Stimulated activated CD4-positive, alpha-beta T cell treated with anti-CD3 and anti-CD28 coated beads, Interleukin-2, amount 100 ng/mL, for 48 hours (primary cell): ENCODE data around the gene LRRC46.
A peak's percentile ranks its signal among the peaks of the same experiment; 100 is the strongest.

Source experiments
- DNase-seq, 2 donors: peaks; one replicate each; pipeline ENCODE4 v3.0.0-alpha.2; 2020

LRRC46 gene

DNA sequence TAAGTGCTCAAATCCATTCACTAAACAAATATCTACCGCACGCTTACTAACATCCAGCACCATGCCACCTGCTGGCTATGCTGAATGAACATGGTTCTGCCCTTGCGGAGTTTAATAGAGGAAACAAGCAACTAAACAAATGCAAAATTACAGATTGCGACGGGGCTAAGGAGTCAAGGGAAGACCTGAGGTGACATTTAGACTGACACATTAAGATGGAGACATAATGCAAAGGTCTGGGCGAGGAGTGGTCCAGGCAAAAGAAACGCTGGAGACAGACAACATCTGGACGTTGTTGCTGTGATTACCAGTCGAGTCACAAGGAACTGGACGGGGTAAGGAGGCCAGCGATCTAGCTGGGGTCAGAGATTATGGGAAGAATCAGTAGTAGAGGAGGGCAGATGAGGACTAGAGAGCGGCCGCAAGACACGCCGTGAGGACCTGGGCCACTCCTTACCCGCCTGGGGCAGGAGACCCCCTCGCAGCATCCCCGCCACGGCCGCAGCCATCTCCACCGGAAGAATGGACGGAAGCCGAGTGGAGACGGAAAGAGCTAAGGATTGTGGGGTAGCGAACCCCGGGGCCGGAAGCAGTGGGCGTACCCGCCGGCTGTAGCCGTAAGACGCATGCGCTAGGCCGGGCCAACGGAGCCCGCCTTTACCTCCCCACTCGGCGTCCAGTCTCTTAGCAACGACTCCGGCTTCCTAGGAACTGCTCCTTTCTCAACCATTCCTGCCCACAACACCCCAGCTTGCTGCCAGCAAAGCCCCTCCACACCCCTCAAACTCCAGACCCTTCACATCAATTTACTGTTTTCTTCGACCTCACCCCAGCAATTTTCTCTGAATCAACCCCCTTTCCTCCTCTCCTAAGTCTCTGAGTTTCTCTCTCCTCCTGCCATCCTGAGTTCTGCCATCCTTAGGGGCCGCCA, at the start of gene LRRC46, which contains the start of gene MRPL10:
TSS of gene LRRC46 (plus strand) at position 668 of the 931 bp plus-strand sequence. CDS start 320 bp downstream, outside the sequence.
TSS of gene MRPL10 (minus strand) at position 539 of the 931 bp plus-strand sequence. CDS start at position 509, 30 bp downstream.
- DNase-seq: peak; percentile 94 to 95

- no peak for DNase-seq
These were observed 45.8 kb upstream of the LRRC46 start for GRCh38 chr17:47785538-47786123.

DNA sequence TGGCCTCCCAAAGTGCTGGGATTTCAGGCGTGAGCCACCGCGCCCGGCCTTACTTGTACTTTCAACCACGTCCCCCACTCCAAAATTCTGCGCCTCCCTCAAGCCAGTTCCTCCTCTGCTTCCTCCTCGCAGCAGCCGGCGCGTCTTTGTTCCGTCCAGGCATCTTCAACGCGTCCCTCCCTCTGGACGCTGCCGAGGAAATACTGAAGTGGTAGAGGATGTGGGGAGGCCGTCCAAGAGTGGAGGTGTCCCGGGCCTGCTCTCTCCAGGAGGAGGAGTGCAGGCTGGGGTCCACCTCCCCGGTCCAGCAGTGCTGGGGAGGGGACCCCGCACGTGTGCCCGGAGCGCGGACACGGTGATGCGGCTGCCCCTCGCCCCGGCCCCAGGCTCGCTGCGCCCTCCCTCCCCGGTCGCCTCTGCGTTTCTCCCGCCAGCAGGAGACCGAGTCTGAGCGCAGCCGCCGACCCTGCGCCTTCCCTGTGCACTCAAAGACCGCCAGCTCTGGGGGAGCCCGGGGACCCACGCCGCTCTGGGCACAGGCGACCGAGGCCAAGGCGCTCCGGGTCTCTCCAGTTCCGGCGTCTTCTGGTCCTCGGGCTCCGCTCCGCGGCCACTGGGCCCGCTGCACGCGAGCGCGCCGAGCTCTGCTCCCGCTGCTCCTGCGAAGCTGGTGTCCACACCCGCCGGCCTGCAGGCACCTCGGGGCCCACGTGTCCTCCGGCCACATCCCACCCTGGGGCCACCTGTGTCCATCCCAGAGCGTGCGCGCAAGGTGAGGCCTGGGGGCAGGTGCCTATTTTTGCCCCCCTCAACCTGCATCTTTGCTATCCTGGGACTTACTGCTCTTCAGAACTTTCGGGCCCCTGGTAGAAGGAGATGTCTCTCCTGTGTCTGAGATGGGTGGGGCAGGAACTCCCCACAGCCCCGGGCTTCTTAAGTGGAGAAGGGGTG, 41.6 kb upstream of the LRRC46 start:
- DNase-seq: peak; percentile 54 to 60

DNA sequence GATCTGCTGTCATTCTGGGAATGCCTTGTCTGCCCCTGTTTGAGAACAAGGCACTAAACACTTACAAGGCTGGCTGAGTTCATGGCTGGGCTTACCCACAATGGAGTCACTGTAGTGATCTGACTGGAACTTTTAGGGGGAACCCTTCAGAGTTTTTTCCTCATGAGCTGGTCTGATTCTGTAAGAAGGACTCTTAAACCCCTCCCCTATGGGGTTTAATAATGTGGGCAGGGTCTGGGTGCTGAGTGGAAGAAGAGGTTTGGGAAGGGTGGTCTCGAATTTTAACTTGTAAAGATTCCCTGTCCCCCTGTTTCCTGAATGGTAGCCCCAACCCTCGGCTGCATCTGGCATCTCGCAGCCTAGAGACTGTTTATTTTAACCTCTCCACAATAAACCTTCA, 40.4 kb upstream of the LRRC46 start:
- no peak for DNase-seq

DNA sequence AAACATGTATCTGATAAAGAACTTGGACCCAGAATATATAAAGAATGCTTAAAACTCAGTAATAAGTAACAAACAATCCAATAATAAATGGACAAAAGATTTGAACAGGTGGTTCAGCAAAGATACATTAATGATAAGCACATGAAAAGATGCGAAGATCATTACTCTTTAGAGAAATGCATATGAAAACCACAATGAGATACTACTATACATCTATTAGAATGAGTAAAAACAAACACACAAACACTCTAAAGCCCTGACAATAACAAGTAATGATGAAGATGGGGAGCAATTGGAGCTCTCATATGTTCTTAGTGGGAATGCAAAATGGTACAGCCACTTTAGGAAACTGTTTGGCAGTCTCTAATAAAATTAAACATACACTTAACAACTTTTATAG, 39.0 kb upstream of the LRRC46 start:
- no peak for DNase-seq

- DNase-seq: no peak
These were observed 38.5 kb upstream of the LRRC46 start for GRCh38 chr17:47792979-47793378.

- DNase-seq: no peak
These were observed 33.7 kb upstream of the LRRC46 start for GRCh38 chr17:47797797-47798196.

DNA sequence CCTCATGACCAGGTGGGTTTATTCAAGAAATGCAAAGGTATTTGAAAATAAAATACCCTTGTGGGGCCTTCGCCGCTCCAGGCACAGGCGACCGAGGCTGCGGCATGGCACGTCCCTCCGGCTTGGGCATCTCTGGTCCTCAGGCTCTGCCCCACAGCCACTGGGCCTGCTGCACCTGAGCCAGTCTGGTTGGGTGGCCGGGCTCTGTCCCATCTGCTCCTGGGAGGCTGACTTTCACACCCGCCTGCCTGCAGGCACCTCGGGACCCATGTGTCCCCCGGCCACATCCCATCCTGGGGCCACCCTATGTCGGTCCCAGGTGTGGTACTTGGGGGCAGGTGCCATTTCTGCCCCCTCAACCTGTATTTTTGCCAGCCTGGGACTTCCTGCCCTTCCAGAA, 30.8 kb upstream of the LRRC46 start:
- DNase-seq: no peak

GRCh38 chr17:47801176-47801765, 30.2 kb upstream of the LRRC46 start:
- no peak for DNase-seq

GRCh38 chr17:47801906-47802305, 29.6 kb upstream of the LRRC46 start:
- DNase-seq: no peak

GRCh38 chr17:47802341-47803022, 29.0 kb upstream of the LRRC46 start:
- DNase-seq: peak; percentile 47 to 50

- DNase-seq: no peak
These were observed 28.3 kb upstream of the LRRC46 start for GRCh38 chr17:47803201-47803600.

GRCh38 chr17:47803751-47804150, 27.7 kb upstream of the LRRC46 start:
- no peak for DNase-seq

GRCh38 chr17:47804461-47804860, 27.0 kb upstream of the LRRC46 start:
- no peak for DNase-seq

GRCh38 chr17:47806026-47806912, 25.2 kb upstream of the LRRC46 start:
- no peak for DNase-seq

DNA sequence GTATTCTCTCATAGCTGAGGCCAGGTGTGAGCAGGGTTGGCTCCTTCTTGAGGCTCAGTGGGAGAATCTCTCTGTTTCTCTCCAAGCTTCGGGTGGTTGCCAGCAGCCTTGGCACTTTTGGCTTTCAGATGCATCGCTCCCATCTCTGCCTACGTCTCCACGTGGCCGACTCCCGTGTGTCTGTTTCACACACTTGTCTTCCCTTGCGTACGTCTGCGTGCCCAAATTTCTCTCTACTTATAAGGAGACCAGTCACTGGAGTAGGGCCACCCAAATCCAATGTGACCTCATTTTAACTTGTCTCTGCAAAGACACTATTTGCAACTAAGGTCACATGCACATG, 24.6 kb upstream of the LRRC46 start:
- no peak for DNase-seq

- no peak for DNase-seq
These were observed 24.0 kb upstream of the LRRC46 start for GRCh38 chr17:47807421-47807820.

- DNase-seq: no peak
These were observed 23.2 kb upstream of the LRRC46 start for GRCh38 chr17:47808036-47808829.

- no peak for DNase-seq
These were observed 22.5 kb upstream of the LRRC46 start for GRCh38 chr17:47808830-47809480.
